ENCODE data around the gene CDK5R1. TPM values are rescaled to one million over a fixed set of nuclear protein-coding genes. Genes with fewer than 3 reads are reported as not detected.
"Not testable (repeated sequence)": the region's sequence is repeated elsewhere in the genome, so short reads cannot be mapped to it uniquely, and the experiment has no call there.

The CDK5R1 gene
- 1 to 10 TPM; 3.0 to 4.6 (median 3.9) TPM for polyA plus RNA-seq (ENCODE audit: insufficient read depth in 1 of 5, insufficient read length in 5 of 5, low replicate concordance in 1 of 5)
- long read RNA-seq, donor 1, full-length matches to known transcripts, result 2 of 2 reads
- long read RNA-seq, donor 1, partial matches to known transcripts, result 0 of 2 reads
- long read RNA-seq, donor 1, other reads (novel, unspliced or antisense), result 0 of 2 reads
- long read RNA-seq, donor 2, full-length matches to known transcripts, result 1 of 1 reads
- long read RNA-seq, donor 2, partial matches to known transcripts, result 0 of 1 reads
- long read RNA-seq, donor 2, other reads (novel, unspliced or antisense), result 0 of 1 reads
- long read RNA-seq, donor 3, full-length matches to known transcripts, result 1 of 1 reads
- long read RNA-seq, donor 3, partial matches to known transcripts, result 0 of 1 reads
- long read RNA-seq, donor 3, other reads (novel, unspliced or antisense), result 0 of 1 reads
- long read RNA-seq, donor 4, full-length matches to known transcripts, result 3 of 3 reads
- long read RNA-seq, donor 4, partial matches to known transcripts, result 0 of 3 reads
- long read RNA-seq, donor 4, other reads (novel, unspliced or antisense), result 0 of 3 reads
- long read RNA-seq, donor 5, full-length matches to known transcripts, result 4 of 4 reads
- long read RNA-seq, donor 5, partial matches to known transcripts, result 0 of 4 reads
- long read RNA-seq, donor 5, other reads (novel, unspliced or antisense), result 0 of 4 reads
- long read RNA-seq, donor 6, full-length matches to known transcripts, result 1 of 1 reads
- long read RNA-seq, donor 6, partial matches to known transcripts, result 0 of 1 reads
- long read RNA-seq, donor 6, other reads (novel, unspliced or antisense), result 0 of 1 reads
- long read RNA-seq, donor 7, result 0 reads
- long read RNA-seq, donor 8, full-length matches to known transcripts, result 1 of 1 reads
- long read RNA-seq, donor 8, partial matches to known transcripts, result 0 of 1 reads
- long read RNA-seq, donor 8, other reads (novel, unspliced or antisense), result 0 of 1 reads

DNA sequence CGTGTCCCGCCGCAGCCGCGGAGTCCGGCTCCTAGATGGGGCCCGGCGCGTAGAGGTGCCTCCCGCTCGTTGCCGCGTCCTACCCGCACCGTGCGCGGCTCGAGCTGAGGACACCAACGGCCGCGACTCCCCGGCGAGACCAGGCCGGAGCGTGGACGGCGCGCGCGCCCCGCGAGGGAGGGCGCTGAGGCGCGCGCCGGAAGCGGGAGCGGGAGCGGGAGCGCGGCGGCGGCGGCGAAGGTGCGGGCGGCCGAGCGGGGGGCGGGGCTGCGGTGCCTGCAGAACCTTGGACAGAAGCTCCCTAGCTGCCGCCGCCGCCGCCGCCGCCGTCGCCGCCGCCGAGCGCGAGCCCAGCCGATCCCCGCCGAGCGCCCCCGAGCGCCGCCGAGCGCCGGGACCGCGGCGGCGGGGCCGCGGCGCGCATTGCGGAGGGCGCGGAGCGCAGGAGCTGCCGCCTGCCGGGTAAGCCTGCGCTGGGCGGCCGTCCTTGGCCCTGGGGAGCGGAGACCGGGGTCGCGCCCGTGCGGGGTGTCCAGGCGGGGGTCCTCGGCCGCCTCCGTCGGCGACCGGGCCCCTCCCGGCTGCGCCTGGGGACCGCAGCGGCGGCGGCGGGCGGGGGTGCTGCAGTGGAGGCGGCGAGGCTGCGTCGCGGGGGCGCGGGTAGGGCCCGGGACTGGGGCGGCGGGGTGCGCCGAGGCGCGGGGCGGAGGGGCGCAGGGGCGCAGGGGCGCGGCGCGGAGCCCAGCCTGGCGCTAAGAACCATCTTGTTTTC lies at the start of gene CDK5R1:
CDK5R1 (plus strand) TSS at position 293 of the 772 bp plus-strand sequence. CDS start 628 bp downstream, outside the sequence.
- peak; percentile 58 to 62 for DNase-seq

- DNase-seq, result no peak
Measured at GRCh38 chr17:32440722-32441121, 46.1 kb upstream of the CDK5R1 start.

- DNase-seq, result no peak
Measured at GRCh38 chr17:32441886-32442285, 44.9 kb upstream of the CDK5R1 start.

DNA sequence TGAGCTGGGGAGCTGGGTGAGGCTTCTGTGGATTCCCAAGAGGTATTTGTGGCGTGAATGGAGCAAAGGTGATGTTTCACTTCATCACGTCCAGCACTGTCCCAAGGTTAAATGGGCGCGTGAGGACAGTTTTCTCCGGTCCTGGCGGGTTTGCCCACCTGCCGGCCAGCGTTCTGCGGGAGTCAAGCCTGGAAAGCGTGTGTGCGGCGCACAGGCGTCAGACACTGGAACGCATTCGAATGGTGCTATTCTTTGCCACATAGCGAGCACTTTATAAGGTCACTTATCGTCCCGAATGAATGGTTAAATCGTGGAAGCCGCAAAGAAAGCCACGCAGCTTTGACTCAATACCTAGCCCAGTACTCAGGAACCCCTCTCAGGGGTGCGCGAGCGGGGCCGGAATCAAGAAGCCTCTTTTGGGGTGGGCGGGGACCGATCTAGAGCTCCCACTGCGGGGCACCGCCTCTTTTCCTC lies 42.9 kb upstream of the CDK5R1 start:
- DNase-seq, result peak in 1 of 2 donors; percentile 4

GRCh38 chr17:32444301-32445073 lies 42.3 kb upstream of the CDK5R1 start, which contains the start of gene PSMD11:
Gene PSMD11 (plus strand): TSS chr17:32444510. CDS start chr17:32444524, 14 bp downstream.
- peak; percentile 95 for DNase-seq

GRCh38 chr17:32445074-32445415 lies 41.7 kb upstream of the CDK5R1 start:
- peak; percentile 6 to 14 for DNase-seq

DNA sequence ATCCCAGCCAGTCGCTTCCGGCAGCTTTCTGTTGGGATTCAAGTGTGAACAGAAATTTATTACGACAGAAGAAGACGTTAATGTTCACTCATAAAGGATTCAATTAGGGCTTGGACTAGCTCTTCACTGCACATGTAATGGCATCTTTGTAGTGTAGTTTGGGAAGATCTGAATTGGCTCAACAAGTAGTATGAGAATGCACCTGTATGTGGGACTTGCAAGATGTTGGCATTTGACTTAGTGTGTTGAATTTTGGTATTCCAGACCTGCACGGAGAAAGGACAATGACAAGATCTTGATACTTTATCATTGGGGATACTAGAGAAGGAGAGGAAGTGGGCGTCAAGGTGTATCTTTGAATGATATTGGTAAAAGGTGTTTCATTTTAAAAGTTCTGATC lies 41.3 kb upstream of the CDK5R1 start:
- no peak for DNase-seq

GRCh38 chr17:32445971-32446370 lies 40.8 kb upstream of the CDK5R1 start:
- DNase-seq, result no peak

DNA sequence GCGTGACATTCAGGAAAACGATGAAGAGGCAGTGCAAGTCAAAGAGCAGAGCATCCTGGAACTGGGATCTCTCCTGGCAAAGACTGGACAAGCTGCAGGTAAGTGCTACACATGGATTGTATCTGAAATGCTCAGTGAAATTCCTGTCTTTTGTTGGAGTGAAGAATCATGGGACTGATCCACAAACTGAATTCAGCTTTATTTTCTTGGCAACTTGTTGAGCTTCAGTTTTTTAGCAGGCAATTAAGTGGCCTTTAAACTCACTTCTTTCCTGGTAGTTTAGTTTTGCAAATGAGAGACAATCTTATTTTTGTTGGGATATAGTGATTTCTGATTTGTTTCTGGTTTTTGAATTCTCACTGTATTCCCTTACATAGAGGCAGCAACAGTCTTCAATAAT lies 39.8 kb upstream of the CDK5R1 start:
- no peak for DNase-seq

DNA sequence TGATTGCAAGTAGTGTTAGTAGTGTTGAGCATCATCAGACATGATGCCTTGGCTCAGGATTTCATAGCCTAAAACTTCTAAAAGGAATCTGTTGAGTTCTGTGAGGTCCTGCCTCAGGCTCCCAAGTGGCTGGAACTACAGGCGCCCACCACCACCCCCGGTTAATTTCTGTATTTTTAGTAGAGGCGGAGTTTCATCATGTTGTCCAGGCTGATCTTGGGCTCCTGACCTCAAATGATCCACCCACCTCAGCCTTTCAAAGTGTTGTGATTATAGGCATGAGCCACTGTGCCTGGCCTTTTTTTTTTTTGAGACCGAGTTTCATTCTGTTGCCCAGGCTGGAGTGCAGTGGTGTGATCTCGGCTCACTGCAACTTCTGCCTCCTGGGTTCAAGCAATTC lies 36.8 kb upstream of the CDK5R1 start:
- no peak for DNase-seq

- not testable (repeated sequence) for DNase-seq
Measured at GRCh38 chr17:32450379-32450778, 36.4 kb upstream of the CDK5R1 start.

GRCh38 chr17:32451879-32452278 lies 34.9 kb upstream of the CDK5R1 start:
- no peak for DNase-seq

DNA sequence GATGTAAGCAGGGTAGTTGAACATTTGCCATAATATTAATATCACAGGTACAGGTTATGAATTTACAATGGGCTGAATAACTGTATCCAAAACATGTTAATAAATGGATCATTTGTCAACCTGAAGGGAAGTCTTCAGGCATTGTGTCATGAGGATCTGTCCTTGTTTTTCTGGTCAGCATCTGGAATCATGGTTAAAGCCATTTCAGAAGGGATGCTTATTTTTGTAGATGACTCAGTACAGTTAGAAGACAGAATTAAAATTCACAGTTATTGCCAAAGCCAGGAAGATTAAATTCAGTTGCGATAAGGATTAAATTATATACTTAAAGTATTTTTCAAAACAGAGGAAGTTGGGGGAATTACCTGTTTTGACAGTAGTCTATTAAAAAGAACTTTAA lies 34.5 kb upstream of the CDK5R1 start:
- no peak for DNase-seq

GRCh38 chr17:32453370-32453769 lies 33.4 kb upstream of the CDK5R1 start:
- DNase-seq, result no peak

- no peak for DNase-seq
Measured at GRCh38 chr17:32458371-32458770, 28.4 kb upstream of the CDK5R1 start.

- no peak for DNase-seq
Measured at GRCh38 chr17:32460054-32460453, 26.7 kb upstream of the CDK5R1 start.

DNA sequence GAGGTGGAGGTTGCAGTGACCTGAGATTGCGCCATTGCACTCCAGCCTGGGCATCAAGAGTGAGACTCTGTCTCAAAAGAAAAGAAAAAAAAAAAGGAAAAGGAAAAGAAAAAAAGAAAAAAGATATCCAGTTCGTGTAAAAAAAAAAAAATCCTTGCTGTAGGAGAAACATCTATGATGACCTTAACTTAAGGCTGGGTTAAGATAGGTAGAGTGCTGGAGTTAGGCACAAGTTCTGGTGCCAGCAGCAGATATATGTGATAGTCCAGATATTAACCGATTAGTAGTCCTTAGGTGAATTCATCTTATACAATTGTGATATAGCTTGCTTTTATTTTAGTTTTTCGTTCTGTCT lies 25.3 kb upstream of the CDK5R1 start:
- DNase-seq, result no peak

DNA sequence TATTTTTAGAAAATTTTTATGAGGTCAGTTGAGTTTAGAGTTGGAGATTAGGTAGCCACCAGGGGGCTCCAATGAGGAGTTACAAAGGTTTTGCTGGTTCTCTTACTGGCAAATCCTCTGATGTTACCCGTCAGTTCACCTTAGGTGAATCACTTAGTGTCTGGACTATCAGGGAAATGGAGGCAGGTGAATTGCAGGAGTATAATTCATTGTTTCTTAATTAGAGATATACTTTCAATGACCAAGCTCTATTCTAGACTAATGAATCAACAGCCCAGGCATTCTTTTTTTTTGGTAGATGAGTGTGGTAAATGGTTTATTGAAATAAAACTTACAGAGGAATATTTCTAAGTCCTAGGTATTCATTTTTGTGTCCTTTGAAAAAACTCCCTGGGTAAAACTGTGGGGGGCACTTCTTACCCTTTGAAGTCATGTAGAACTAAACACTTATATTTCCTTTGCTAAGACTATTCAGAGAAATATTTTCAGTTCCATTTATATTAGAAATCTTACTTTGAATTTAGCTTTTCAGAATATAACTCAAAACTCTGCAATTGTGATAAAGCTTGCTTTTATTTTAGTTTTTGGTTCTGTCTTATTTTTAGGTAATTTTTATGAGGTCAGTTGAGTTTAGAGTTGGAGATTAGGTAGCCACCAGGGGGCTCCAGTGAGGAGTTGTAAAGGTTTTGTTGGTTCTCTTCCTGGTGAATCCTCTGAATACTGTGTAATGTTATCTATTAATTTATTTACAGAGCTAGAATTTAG lies 24.8 kb upstream of the CDK5R1 start:
- no peak for DNase-seq

GRCh38 chr17:32463304-32463703 lies 23.5 kb upstream of the CDK5R1 start:
- DNase-seq, result no peak

- no peak for DNase-seq
Measured at GRCh38 chr17:32464374-32464773, 22.4 kb upstream of the CDK5R1 start.
